HepG2 (cell line): ENCODE measurements around the gene CHMP6. TPM values are rescaled to one million over a fixed set of nuclear protein-coding genes. Genes with fewer than 3 reads are reported as not detected.

Experiments used
- ATAC-seq: fragments of 200-7000 bp; cut with Tn5 transposase; 3 replicates; pipeline ENCODE4 v1.9.1; 2020; ENCODE audit warnings: mild to moderate bottlenecking, moderate library complexity
- BruUV-seq: library from RNA; stranded (reverse); fragments of 400-500 nt; replicated peaks from 2 replicates; lab custom pipeline; 2021; lab: Mats Ljungman, UMichigan
- CTCF ChIA-PET: fragments of 300-600 bp; formaldehyde crosslinking; extraction: SDS; loops from one replicate; lab custom pipeline; 2021; ENCODE audit warnings: low total read pairs, inconsistent platforms, low intra/inter-chr PET ratio; lab: Yijun Ruan, JAX
- POLR2A ChIA-PET: fragments of 350-600 bp; sonication (Branson Sonifier 250); formaldehyde crosslinking; loops from one replicate; lab custom pipeline; 2020; ENCODE audit warnings: antibody characterized with exemption, inconsistent platforms; lab: Yijun Ruan, JAX
- DNase-seq: peaks from one replicate; pipeline ENCODE4 v3.0.0-alpha.2; 2015; ENCODE audit warnings: low spot score
- FAIRE-seq: peaks from 3 replicates; lab custom pipeline; 2011; peaks lifted over from hg19 to GRCh38; lab: Jason Lieb, UNC
- H2AFZ ChIP-seq: one replicate; pipeline ENCODE4 v1.6.1; 2011; ENCODE audit warnings: low read length, inconsistent platforms
- H3K27ac ChIP-seq: fragments of 300-600 bp; 3 replicates; pipeline ENCODE4 v1.8.0; 2011; ENCODE audit warnings: mixed run types, mild to moderate bottlenecking, mixed read lengths, low read length, inconsistent platforms; ENCODE audit not compliant: insufficient read depth; ENCODE audit errors: extremely low read length
- H3K27me3 ChIP-seq, 2 experiments: fragments of 200-600 bp in 1 of 2; 2 replicates in 1 of 2; 3 replicates in 1 of 2; pipeline versions ENCODE4 v1.6.0 to v1.8.0; 2011; ENCODE audit warnings: low read length in 2 of 2, mild to moderate bottlenecking in 2 of 2, moderate library complexity in 2 of 2, inconsistent platforms in 1 of 2; ENCODE audit not compliant: insufficient read depth in 2 of 2, control insufficient read depth in 1 of 2
- H3K36me3 ChIP-seq, 2 experiments: fragments of 200-600 bp in 1 of 2; replicated peaks in 1 of 2; 2 replicates in 1 of 2; 3 replicates in 1 of 2; pipeline versions ENCODE4 v1.5.1 to v1.8.0; 2011; ENCODE audit warnings: low read length in 2 of 2, inconsistent platforms in 1 of 2; ENCODE audit not compliant: insufficient read depth in 2 of 2, control insufficient read depth in 1 of 2
- H3K4me1 ChIP-seq: 2 replicates; pipeline ENCODE4 v1.5.1; 2012; ENCODE audit warnings: low read length, inconsistent platforms; ENCODE audit not compliant: insufficient read depth
- H3K4me2 ChIP-seq: 2 replicates; pipeline ENCODE4 v1.6.0; 2011; ENCODE audit warnings: low read depth, low read length, inconsistent platforms
- H3K4me3 ChIP-seq, 3 experiments: fragments of 200-600 bp in 1 of 3; sonication (generic), shearing (Covaris generic) in 1 of 3; replicated peaks in 1 of 3; 2 replicates each; pipeline ENCODE4 v1.5.1; 2011 to 2016; ENCODE audit warnings: low read length in 3 of 3, inconsistent platforms in 2 of 3, low read depth in 2 of 3, mild to moderate bottlenecking in 2 of 3, control low read depth in 1 of 3, mixed read lengths in 1 of 3; ENCODE audit not compliant: insufficient read depth in 1 of 3
- H3K79me2 ChIP-seq: one replicate; pipeline ENCODE4 v1.6.1; 2011; ENCODE audit warnings: low read length, inconsistent platforms; ENCODE audit not compliant: insufficient read depth
- H3K9ac ChIP-seq: 2 replicates; pipeline ENCODE4 v1.6.0; 2011; ENCODE audit warnings: mild to moderate bottlenecking, low read depth, low read length, inconsistent platforms; ENCODE audit not compliant: insufficient read depth
- H3K9me3 ChIP-seq: 2 replicates; pipeline ENCODE4 v1.5.1; 2012; ENCODE audit warnings: mild to moderate bottlenecking, low read length
- H4K20me1 ChIP-seq: 2 replicates; pipeline ENCODE4 v1.6.0; 2011; ENCODE audit warnings: inconsistent platforms, mild to moderate bottlenecking, low read length, moderate library complexity; ENCODE audit not compliant: insufficient read depth
- AGO1 ChIP-seq: fragments of 200-400 bp; formaldehyde crosslinking; IDR thresholded peaks from 2 replicates; pipeline ENCODE4 v1.6.1; 2017; ENCODE audit warnings: mild to moderate bottlenecking, low read depth, low read length, moderate library complexity; ENCODE audit not compliant: poor library complexity, severe bottlenecking
- GMEB2 ChIP-seq: IDR thresholded peaks from 2 replicates; pipeline ENCODE4 v1.6.1; 2016; ENCODE audit warnings: missing biosample characterization, missing genetic modification reagents, low read depth
- MYPOP ChIP-seq: sonication (generic); formaldehyde crosslinking; IDR thresholded peaks from 2 replicates; pipeline ENCODE4 v1.8.1; 2023; ENCODE audit warnings: mild to moderate bottlenecking, moderate library complexity, missing genetic modification reagents
- PHF5A ChIP-seq: IDR thresholded peaks from one replicate; pipeline ENCODE4 v1.6.1; 2018; ENCODE audit warnings: low read depth, missing genetic modification reagents; ENCODE audit not compliant: unreplicated experiment
- POLR2G ChIP-seq: fragments of 200-400 bp; formaldehyde crosslinking; IDR thresholded peaks from 2 replicates; pipeline ENCODE4 v1.6.1; 2018; ENCODE audit warnings: mild to moderate bottlenecking, low read depth, low read length, moderate library complexity
- PRPF4 ChIP-seq: fragments of 200-400 bp; formaldehyde crosslinking; IDR thresholded peaks from 2 replicates; pipeline ENCODE4 v1.6.1; 2016; ENCODE audit warnings: low read length, low read depth; ENCODE audit not compliant: poor library complexity, severe bottlenecking
- SNAPC5 ChIP-seq: sonication (generic); formaldehyde crosslinking; IDR thresholded peaks from 2 replicates; pipeline ENCODE4 v1.8.1; 2023; ENCODE audit warnings: mild to moderate bottlenecking, missing genetic modification reagents, borderline replicate concordance
- SRF ChIP-seq: IDR thresholded peaks from 2 replicates; pipeline ENCODE4 v1.6.1; 2011; ENCODE audit warnings: mild to moderate bottlenecking, low read depth, low read length, moderate library complexity
- ZBTB38 ChIP-seq: sonication (generic); formaldehyde crosslinking; IDR thresholded peaks from 2 replicates; pipeline ENCODE4 v1.5.1; 2020; ENCODE audit warnings: mild to moderate bottlenecking, missing genetic modification reagents
- ZFYVE20 ChIP-seq: sonication (generic); formaldehyde crosslinking; IDR thresholded peaks from 2 replicates; pipeline ENCODE4 v1.8.0; 2023; ENCODE audit warnings: low read depth, mild to moderate bottlenecking, moderate library complexity, missing genetic modification reagents, borderline replicate concordance
- ZNF615 ChIP-seq: sonication (generic); formaldehyde crosslinking; IDR thresholded peaks from 2 replicates; pipeline ENCODE4 v1.5.0; 2020; ENCODE audit warnings: mild to moderate bottlenecking, missing genetic modification reagents, borderline replicate concordance
- ZNF616 ChIP-seq: sonication (generic); formaldehyde crosslinking; IDR thresholded peaks from 2 replicates; pipeline ENCODE4 v1.5.0; 2020; ENCODE audit warnings: low read depth, mild to moderate bottlenecking, missing genetic modification reagents
- ZNF687 ChIP-seq: sonication (generic); formaldehyde crosslinking; IDR thresholded peaks from 2 replicates; pipeline ENCODE4 v1.5.1; 2020; ENCODE audit warnings: mild to moderate bottlenecking, missing genetic modification reagents, moderate library complexity
- ZNF776 ChIP-seq: sonication (generic); formaldehyde crosslinking; IDR thresholded peaks from 2 replicates; pipeline ENCODE4 v1.4.0; 2020; ENCODE audit warnings: mild to moderate bottlenecking, missing genetic modification reagents
- ZNF781 ChIP-seq: sonication (generic); formaldehyde crosslinking; IDR thresholded peaks from 2 replicates; pipeline ENCODE4 v1.5.1; 2020; ENCODE audit warnings: borderline replicate concordance, mild to moderate bottlenecking, missing genetic modification reagents; ENCODE audit errors: not compliant biosample characterization
- WGBS: methylation state at CpG from one replicate; pipeline ENCODE4 v1.1.6; 2017; ENCODE audit warnings: low lambda C conversion rate; 5-methylcytosine and 5-hydroxymethylcytosine counted together
- in situ Hi-C: cut with HindIII; loops from 2 replicates; pipeline ENCODE4 v1.10.0; 2017; ENCODE audit warnings: low pct_unique_long_range_greater_than_20kb; ENCODE audit not compliant: extremely low pct_ligation_motif_present
- intact Hi-C: fragments of 100-400 bp; cut with micrococcal nuclease; formaldehyde crosslinking; loops from one replicate; pipeline ENCODE4 v1.10.0; 2022; ENCODE audit not compliant: unreplicated experiment
- polyA plus RNA-seq, 8 experiments: library from polyadenylated mRNA; depleted of rRNA in 3 of 8; stranded (reverse) in 7 of 8; unstranded in 1 of 8; fragments of >200 nt; fragmentation: Illumina TruSeq in 4 of 8; extraction: Trizol in 4 of 8; gene quantifications; 2 replicates each; pipeline versions ENCODE4 v1.2.1 to v1.2.3, GENCODE V29; 2011 to 2016; ENCODE audit warnings: low read depth in 4 of 8, missing spikeins in 1 of 8, mixed read lengths in 1 of 8; ENCODE audit not compliant: insufficient read depth in 1 of 8
- total RNA-seq, 5 experiments: library from RNA; depleted of rRNA; stranded (reverse); fragments of >200 nt; fragmentation: Illumina TruSeq; extraction: Trizol; gene quantifications; 2 replicates each; pipeline ENCODE4 v1.2.3, GENCODE V29; 2016; ENCODE audit warnings: low read depth in 1 of 5

Gene CHMP6
- total and polyA plus RNA-seq, 2 of the 13 experiments (the other 11 are each of a cell fraction or from before 2014, with no cell fraction given) = 11.1 to 24.2 TPM

- peaks cover 3 to 7% of the 10 kb centered on the region in 2 experiments; a peak in 3 of 5 replicates for H3K36me3 ChIP-seq
- no TSS peak for BruUV-seq
- WGBS = 24% methylated on average over 26 of the region's 72 CpGs
- no peaks in the 10 kb centered on the region for H3K79me2 ChIP-seq
- peak overlapping the region in 1 of 3 experiments; percentile 10; a peak in 1 of 6 replicates for H3K4me3 ChIP-seq
- H3K9ac ChIP-seq = no peak overlapping the region
- no peak overlapping the region for H3K27ac ChIP-seq
- H3K27me3 ChIP-seq = peaks cover 8 to 54% of the 10 kb centered on the region in 2 experiments; a peak in 4 of 5 replicates
- intact Hi-C loops (no loop called here), in situ Hi-C loops (no loop called here)
- H2AFZ ChIP-seq = no peak overlapping the region
- ATAC-seq = peak; percentile 2; the same call in 1 of the 3 replicates
- ChIA-PET POLR2A (interaction anchor here (1.3 kb wide), 1 partner anchor 14 kb away, joined by 3 read pairs; no protein-coding TSS in a partner anchor), CTCF (no interaction called here)
- no peak for DNase-seq
- H3K9me3 ChIP-seq = no peaks in the 10 kb centered on the region
- H3K4me2 ChIP-seq = 0 out of 2 replicates have a peak overlapping the region, but pooled peaks have one; percentile 13
- 0 out of 2 replicates have a peak, but pooled peaks cover 4% of the 10 kb centered on the region for H4K20me1 ChIP-seq
- no peak for FAIRE-seq
- H3K4me1 ChIP-seq = peaks cover 39% of the 10 kb centered on the region
- no peak for TF ChIP-seq ZFYVE20 (CRISPR knock-in tag)
- TF ChIP-seq SRF = no peak
- TF ChIP-seq ZBTB38 = peak; percentile 70
- TF ChIP-seq ZNF615 = no peak
- 0 out of 2 replicates have a peak, but pooled peaks have one; percentile 5 for TF ChIP-seq ZNF687 (CRISPR knock-in tag)
- TF ChIP-seq ZNF616 (CRISPR knock-in tag) = no peak
- no peak for TF ChIP-seq PHF5A (CRISPR knock-in tag)
- no peak for TF ChIP-seq ZNF781 (CRISPR knock-in tag)
- peak; percentile 90 for TF ChIP-seq AGO1
- 0 out of 2 replicates have a peak, but pooled peaks have one; percentile 28 for TF ChIP-seq POLR2G
- TF ChIP-seq MYPOP (CRISPR knock-in tag) = no peak
- TF ChIP-seq ZNF776 (CRISPR knock-in tag) = no peak
- no peak for TF ChIP-seq SNAPC5 (CRISPR knock-in tag)
- TF ChIP-seq GMEB2 = no peak
- TF ChIP-seq PRPF4 = peak; percentile 35
Observed at GRCh38 chr17:81003711-81004475, 12.3 kb downstream of the CHMP6 start.
